GM18868 (cell line): ENCODE data around the gene PTGER2.

Source experiments
- ATAC-seq: cut with Tn5 transposase; IDR thresholded peaks from one replicate; pipeline ENCODE4 v1.9.1; 2021; ENCODE audit warnings: mild to moderate bottlenecking, moderate library complexity; ENCODE audit not compliant: unreplicated experiment

PTGER2 gene, protein sequence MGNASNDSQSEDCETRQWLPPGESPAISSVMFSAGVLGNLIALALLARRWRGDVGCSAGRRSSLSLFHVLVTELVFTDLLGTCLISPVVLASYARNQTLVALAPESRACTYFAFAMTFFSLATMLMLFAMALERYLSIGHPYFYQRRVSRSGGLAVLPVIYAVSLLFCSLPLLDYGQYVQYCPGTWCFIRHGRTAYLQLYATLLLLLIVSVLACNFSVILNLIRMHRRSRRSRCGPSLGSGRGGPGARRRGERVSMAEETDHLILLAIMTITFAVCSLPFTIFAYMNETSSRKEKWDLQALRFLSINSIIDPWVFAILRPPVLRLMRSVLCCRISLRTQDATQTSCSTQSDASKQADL

DNA sequence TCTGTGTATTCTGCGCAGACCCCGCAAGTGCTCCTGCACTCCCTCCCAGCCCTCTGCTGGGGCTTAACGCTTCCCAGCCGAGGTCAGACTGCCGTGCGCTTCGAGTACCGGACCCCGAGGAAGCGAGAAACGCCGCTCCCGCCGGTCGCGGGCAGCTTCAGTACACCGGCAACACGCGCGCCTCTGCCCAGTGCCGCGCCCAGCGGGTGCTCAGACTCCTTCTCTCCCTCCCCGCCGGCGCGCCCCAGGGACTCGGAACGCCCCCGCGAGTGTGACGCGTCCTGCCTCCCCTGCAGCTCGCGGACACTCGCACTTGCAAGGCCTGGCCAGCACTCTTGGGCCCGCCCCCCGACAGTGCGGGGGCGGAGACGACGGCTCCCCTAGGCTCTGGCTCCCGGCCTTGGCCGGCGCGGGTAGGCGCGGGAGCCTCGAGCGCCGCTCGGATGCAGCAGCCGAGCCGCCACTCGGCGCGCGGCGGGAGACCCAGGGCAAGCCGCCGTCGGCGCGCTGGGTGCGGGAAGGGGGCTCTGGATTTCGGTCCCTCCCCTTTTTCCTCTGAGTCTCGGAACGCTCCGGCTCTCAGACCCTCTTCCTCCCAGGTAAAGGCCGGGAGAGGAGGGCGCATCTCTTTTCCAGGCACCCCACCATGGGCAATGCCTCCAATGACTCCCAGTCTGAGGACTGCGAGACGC, at the start of gene PTGER2:
TSS of gene PTGER2 (plus strand) at position 410 of the 692 bp plus-strand sequence. CDS start at position 647, 237 bp downstream.
- no peak for ATAC-seq

DNA sequence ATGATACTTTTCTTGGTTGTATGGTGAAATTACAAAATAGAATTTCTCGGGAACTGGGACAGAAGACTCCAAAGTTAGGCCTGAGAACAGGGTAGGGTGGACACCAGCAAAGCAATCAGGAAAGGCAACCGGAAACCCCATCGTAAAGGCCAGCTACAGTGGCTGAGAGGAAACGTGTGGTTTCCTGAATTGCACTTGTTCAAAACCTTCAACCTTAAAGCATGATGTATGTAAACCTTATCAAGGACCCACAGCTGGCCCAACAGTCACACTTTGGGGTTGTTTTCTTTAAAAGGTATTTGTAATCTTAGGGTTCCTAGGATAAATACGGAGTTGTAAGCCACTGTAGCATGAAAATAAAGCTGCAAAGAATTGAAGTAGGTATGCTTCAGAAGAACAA, 48.9 kb upstream of the PTGER2 start:
- ATAC-seq, result no peak

DNA sequence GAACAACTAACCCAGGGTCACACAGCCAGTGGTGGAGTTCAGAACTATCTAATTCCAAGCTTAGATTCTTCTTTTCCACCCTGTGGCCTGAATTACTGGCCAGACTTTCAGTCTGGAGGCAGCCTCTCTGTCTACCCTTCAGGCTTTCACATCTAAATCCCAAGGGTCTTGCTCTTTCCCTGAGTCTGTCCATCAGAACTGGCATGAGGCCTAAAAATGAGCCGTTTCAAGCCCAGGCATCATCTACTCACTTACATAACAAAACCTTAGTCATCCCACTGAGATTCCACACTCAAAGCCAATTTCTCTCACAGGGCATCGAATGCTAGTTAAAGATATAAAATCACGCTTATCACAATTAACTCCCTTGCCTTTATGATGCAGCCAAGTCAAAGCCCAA, 47.9 kb upstream of the PTGER2 start:
- no peak for ATAC-seq

DNA sequence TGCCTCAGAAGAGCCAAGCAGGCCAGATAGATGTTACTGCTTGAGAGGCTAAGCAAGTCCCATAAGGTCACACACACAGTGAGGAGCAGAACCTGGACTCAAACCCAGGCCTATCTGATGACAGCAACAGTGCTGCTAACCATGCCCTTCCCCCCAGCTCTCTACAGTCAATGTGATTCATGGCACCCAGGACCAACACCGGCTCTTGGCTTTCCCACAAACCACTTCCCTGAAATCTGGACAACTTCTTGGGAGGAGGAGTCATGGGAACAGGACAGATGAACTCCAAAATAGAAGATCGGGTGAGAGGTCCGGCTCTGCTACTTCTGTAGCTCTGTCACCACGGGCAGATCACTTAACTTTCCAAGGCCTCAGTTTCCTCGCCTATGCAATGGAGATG, 47.3 kb upstream of the PTGER2 start:
- ATAC-seq, result no peak

DNA sequence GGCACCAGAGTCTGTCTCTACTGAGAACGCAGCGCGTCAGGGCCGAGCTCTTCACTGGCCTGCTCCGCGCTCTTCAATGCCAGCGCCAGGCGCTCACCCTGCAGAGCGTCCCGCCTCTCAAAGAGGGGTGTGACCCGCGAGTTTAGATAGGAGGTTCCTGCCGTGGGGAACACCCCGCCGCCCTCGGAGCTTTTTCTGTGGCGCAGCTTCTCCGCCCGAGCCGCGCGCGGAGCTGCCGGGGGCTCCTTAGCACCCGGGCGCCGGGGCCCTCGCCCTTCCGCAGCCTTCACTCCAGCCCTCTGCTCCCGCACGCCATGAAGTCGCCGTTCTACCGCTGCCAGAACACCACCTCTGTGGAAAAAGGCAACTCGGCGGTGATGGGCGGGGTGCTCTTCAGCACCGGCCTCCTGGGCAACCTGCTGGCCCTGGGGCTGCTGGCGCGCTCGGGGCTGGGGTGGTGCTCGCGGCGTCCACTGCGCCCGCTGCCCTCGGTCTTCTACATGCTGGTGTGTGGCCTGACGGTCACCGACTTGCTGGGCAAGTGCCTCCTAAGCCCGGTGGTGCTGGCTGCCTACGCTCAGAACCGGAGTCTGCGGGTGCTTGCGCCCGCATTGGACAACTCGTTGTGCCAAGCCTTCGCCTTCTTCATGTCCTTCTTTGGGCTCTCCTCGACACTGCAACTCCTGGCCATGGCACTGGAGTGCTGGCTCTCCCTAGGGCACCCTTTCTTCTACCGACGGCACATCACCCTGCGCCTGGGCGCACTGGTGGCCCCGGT, 46.4 kb upstream of the PTGER2 start, which contains the start of gene PTGDR:
TSS of gene PTGDR (plus strand) at position 198 of the 778 bp plus-strand sequence. CDS start at position 315, 117 bp downstream.
- ATAC-seq, result no peak

DNA sequence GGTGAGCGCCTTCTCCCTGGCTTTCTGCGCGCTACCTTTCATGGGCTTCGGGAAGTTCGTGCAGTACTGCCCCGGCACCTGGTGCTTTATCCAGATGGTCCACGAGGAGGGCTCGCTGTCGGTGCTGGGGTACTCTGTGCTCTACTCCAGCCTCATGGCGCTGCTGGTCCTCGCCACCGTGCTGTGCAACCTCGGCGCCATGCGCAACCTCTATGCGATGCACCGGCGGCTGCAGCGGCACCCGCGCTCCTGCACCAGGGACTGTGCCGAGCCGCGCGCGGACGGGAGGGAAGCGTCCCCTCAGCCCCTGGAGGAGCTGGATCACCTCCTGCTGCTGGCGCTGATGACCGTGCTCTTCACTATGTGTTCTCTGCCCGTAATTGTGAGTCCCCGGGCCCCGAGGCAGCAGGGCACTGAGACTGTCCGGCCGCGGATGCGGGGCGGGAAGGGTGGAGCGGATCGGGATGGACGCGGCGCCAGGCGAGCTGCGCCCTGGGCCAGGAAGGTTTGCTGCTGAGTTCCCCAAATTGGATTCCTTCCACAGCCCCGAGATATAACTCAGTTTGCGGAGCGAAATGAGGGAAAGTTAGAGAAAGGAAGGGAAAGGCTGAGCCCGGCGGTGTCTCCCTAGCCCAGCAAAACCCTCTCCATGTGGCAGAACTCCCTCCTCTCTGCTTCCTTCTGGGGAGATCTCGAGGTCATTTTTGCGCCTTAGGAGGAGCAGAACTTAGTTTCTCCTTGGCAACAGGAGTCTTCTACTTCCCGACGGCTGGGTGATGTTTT, 45.6 kb upstream of the PTGER2 start:
- ATAC-seq, result no peak

DNA sequence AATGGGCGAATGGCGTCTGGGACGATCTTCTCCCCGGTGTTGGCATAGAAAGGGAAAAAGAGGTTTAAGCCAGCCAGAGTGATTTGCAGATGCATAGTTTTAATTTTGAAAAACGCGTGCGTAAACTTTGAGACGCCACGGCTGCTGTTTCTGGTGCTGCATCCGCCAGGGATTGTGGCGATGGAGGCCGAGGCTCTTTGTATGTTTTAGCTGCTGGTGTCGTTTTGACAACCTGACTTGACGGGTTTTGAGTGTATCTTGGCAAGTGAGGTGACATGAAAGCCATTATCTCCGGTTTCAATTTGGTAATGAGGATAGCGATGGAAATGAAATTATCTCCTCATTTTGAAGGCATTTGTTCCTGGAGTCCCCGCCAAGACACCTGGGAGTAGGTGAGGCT, 45.0 kb upstream of the PTGER2 start:
- ATAC-seq, result no peak

DNA sequence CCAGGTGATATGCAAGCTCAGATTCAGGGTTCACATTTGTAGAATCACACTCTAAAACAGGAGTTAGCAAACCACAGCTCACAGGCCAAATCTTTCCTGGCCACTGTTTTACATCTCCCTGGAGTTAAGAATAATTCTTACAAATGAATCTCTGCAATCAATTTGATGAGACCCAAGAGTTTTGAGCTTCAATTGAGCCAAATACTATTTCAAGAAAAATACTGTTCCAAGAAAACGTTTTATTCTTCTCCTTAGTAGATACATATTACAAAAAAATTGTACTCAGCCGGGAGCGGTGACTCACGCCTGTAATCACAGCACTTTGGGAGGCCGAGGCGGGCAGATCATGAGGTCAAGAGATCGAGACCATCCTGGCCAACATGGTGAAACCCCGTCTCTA, 44.1 kb upstream of the PTGER2 start:
- no peak for ATAC-seq

DNA sequence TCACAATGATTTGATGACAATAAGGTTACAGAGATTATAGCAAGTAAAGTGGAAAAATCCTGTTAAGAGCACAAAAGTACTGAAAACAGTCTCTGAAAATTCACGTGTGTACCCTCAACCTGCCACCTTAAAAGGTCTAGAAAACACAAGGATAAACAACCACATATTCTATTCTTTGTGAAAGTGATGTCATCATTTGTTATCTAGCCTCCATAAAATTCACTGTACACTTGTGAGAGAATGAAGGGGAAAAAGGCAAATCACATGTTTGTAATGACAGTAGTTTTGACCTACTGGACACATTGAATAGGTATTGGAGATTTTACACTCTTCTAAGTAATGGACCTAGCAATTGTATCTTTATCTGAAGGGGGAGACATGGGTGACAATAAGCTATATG, 42.6 kb upstream of the PTGER2 start:
- no peak for ATAC-seq

DNA sequence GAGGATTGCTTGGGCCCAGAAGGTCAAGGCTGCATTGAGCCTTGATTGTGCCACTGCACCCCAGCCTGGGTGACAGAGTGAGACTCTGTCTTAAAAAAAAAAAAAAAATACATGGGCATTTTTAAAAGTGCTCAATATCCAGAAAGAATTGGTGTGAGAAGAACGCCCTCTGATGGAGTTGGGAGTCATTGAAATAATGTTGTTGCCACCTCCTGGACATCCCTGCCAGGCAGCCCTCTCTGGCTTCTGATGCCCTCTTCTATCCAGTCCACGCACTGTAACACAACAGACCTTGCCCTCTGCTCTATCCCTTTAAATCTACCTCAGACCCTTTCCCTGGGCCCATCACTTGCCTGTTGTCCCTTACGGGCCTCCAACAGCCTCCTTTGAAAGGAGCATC, 41.7 kb upstream of the PTGER2 start:
- no peak for ATAC-seq

DNA sequence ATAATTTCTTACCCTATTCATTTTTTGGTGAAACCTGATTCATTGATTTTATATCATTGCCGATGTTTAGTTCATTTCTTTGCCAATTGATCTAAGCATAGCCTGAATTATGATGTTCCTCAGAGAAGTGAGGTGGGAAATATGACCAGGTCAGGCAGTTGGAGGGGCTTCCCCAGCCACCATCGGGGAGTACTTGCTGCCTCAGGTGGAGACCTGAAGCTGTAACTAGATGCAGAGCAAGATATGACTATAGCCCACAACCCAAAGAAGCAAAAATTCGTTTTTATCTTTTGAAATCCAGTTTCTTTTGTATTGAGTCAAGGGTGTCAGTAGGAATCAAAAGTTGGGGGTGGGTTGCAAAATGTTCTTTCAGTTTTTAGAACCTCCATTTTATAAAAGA, 38.7 kb upstream of the PTGER2 start:
- no peak for ATAC-seq

DNA sequence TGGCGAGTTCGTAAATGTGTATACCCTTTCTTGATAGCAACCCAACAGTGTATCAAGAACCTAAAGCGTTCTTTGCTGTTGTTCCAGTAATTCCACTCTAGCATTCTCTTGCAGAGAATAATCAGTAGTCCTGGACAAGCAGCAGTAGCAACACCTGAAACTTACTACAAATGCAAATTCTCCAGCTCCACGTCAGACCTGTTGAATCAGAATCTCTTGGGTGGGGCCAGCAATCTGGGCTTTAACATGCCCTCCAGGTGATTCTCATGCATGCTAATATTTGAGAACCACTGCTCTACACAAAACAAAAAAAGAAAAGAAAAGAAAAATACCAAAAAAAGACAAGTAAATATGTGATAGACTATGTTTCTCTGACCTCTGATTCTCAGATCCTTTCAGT, 36.6 kb upstream of the PTGER2 start:
- ATAC-seq, result no peak

DNA sequence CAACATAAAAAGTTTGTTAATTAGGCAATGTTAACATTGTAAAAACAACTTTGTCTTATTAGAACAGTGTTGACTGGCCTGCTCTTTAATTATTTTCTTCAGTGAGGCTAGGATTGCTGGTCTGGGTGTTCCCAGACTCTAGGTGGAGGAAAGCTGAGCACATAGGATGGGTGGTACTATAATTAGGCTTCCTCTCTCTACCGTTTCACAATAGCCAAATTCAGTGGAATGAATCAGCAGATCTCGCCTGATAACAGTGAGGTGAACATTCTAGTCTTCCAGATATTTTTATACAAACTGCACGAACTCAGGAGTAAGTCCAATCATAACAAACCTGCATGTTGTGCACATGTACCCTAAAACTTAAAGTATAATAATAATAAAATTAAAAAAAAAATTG, 34.7 kb upstream of the PTGER2 start:
- ATAC-seq, result no peak

DNA sequence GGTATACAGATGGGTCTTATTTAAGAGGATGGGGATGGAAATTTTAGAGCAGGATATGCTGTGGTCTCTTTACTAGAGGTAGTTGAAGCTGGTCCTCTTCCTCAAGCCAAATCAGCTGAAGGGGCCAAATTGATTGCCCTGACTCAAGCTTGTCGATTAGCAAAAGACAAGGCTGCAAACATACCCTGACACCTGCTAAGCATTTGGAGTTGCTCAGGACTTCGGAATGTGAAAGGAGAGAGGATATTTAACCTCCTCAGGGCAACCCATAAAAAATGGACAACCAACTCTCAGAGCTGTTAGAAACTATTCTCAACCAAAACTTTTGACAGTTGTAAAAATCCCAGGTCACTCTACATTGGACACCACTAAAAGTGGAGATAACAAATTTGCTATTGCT, 31.0 kb upstream of the PTGER2 start:
- no peak for ATAC-seq

DNA sequence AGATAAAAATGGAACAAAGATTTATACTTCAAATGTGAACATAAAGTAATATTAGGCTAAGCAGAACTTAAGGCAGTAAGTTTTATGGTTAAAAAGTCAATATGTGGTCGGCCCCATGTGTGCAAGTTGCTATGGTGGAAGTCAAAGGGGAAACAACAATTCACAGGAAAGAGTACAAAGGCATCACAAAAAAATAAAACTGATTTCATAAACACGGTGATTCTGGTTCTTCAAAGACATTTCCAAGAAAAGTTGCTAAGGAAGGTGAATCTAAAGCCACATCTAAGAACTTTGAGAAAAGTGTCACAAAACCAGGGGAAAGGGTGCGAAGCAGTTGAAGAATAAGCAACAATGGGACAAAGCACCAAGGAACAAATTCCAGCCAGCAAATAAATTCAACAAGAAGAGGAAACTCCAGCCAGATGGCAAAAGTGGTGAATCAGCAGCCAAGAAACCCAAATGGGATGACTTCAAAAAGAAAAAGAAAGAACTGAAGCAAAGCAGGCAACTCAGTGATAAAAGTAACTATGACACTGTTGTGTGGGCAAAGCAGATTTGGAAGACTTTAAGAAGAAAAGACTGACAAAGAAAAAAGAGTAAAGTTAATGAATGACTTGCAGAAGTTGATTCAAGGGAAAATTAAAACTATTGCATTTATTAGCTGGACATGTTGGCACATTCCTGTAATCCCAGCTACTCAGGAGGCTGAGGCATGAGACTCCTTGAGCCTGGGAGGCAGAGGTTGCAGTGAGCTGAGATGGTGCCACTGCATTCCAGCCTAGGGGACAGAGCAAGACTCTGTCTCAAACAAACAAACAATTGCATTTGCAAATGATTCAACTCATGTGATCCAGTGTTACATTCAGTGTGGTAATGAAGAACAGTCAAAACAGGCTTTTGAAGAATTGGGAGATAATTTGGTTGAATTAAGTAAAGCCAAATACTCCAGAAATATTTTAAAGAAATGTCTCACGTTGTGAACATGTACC, 27.2 kb upstream of the PTGER2 start:
- ATAC-seq, result no peak

DNA sequence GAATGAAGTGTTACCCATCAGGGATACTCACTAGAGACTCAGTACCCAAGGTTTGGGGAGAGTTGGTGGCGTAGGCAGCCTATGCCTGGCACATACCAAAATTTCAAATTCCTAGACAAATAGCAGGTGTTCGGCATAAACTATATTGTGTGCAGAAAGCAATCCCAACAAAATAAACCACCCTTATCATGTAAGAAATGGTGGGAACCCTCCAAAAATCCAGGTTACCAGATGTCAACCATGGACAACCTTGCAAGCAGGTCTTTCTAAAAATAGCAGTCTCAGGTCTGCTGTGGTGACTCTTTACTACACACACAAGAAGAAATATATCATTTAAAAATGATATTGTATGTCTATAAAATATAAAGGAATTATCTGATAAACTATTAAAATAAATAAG, 17.7 kb upstream of the PTGER2 start:
- ATAC-seq, result no peak

DNA sequence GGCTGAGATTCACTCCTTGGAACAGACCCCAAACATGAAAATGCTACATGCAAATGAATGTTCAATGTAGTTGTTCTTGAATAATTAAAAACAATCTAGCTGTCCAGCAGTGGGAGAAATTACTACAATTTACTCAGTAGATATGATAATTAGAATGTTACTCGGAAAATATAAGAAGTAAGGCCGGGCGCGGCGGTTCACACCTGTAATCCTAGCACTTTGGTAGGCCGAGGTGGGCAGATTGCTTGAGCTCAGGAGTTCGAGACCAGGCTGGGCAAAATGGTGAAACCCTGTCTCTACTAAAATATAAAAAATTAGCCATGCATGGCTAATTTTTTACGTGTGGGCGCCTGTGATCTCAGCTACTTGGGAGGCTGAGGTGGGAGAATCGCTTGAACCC, 15.3 kb upstream of the PTGER2 start:
- ATAC-seq, result no peak

DNA sequence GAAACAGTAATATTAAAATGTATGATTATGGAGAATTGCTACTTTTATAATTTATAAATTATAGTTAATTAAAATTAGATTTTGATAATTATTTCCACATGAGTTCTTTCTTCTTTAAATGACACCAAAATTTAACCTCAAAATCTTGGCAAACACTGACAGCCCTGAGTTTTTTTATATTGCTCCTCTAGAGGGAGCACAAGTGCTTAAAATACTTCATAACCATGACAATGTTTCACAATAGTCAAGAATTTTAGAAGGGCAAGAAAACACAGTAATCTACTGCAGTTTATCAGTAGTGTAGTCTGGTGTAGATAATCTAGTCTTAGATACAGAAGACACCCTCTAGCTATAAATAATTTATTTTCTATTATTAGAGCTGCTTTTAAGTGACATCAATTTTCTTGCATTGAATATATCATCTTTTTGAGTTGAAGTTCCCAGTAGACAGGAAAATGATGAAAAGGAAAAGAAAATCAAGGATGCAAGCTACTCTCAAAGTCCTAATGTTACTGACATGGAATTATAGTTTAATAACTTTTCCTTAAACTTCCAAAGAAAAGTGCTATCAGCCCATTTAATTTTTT, 14.3 kb upstream of the PTGER2 start:
- no peak for ATAC-seq

DNA sequence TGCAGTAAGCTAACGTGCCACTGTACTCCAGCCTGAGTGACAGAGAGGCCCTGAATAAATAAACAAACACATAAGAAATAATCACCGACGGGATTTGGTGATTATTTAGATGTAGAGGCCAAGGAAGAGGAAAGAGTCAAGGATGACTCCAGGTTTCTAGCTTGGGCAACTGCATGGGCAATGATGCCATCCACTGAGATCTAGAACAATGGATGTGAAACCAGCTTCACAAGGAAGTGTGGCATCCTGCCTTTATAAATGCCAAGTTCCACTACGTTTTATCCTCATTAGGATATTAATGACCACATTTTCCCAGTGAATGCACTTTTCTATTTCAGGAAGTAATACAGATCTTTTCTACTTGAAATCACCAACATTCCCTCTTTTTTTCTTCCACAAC, 10.9 kb upstream of the PTGER2 start:
- no peak for ATAC-seq
